HG02623 (cell line): ENCODE measurements around the gene FBXO47.
"Not testable (repeated sequence)": the region's sequence is repeated elsewhere in the genome, so short reads cannot be mapped to it uniquely, and the experiment has no call there.

ENCODE experiments used
- ATAC-seq: cut with Tn5 transposase; IDR thresholded peaks from one replicate; pipeline ENCODE4 v1.9.1; 2021; ENCODE audit warnings: moderate library complexity; ENCODE audit not compliant: unreplicated experiment

The FBXO47 gene

GRCh38 chr17:38922538-38923297 is 44.5 kb downstream of the FBXO47 start:
- no peak for ATAC-seq

DNA sequence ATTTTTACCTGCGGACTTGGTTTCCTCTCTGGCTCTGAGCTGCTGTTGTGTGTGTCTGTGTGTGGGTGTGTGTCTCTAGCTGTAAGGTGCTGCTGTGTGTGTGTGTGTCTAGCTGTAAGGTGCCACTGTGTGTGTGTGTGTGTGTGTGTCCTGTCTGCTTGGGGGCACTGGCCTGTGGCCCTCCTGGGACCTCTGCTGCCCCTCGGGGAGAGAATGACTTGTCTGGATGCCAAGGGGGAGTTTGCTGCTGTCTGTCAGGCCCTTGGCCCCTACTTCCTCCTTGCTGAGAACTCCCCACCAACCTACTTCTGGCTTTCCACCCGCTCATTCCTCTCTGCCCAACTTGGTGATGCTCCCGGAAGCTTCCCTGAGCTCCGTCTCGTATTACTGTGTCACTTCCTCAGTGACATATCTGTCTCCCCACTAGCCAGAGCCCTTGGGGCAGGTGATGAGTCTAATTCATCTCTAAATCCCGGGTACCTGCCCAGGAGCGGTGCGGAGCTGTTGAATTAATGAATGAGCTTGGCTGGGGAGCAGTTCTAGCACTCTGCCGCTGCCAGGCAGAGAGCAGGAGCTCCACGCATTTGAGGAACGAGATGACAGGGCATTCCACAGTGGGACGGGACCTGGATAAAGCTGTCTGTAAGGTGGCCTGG is 45.3 kb downstream of the FBXO47 start:
- ATAC-seq: no peak

GRCh38 chr17:38920374-38921291 is 46.6 kb downstream of the FBXO47 start:
- ATAC-seq: no peak

DNA sequence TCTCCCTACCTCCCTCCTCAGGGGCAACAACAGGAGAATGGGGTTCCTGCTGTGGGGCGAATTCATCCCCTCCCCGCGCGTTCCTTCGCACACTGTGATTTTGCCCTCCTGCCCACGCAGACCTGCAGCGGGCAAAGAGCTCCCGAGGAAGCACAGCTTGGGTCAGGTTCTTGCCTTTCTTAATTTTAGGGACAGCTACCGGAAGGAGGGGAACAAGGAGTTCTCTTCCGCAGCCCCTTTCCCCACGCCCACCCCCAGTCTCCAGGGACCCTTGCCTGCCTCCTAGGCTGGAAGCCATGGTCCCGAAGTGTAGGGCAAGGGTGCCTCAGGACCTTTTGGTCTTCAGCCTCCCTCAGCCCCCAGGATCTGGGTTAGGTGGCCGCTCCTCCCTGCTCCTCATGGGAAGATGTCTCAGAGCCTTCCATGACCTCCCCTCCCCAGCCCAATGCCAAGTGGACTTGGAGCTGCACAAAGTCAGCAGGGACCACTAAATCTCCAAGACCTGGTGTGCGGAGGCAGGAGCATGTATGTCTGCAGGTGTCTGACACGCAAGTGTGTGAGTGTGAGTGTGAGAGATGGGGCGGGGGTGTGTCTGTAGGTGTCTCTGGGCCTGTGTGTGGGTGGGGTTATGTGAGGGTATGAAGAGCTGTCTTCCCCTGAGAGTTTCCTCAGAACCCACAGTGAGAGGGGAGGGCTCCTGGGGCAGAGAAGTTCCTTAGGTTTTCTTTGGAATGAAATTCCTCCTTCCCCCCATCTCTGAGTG is 47.7 kb downstream of the FBXO47 start:
- ATAC-seq: no peak

DNA sequence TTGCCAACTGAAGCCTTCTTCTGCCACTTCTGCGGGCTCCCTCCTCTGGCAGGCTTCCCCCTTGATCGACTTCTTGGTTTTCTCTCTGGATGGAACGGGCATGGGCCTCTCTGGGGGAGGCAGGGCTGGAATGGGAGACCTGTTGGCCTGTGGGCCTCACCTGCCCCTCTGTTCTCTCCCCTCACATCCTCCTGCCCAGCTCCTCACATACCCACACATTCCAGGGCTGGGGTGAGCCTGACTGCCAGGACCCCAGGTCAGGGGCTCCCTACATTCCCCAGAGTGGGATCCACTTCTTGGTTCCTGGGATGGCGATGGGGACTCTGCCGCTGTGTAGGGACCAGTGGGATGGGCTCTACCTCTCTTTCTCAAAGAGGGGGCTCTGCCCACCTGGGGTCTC is 48.3 kb downstream of the FBXO47 start:
- no peak for ATAC-seq

- no peak for ATAC-seq
These were observed 48.9 kb downstream of the FBXO47 start for GRCh38 chr17:38918129-38918913.

- no peak for ATAC-seq
These were observed 49.9 kb downstream of the FBXO47 start for GRCh38 chr17:38917259-38917658.

GRCh38 chr17:38916771-38917170 is 50.4 kb downstream of the FBXO47 start:
- ATAC-seq: no peak

- no peak for ATAC-seq
These were observed 51.6 kb downstream of the FBXO47 start for GRCh38 chr17:38915639-38915995.

GRCh38 chr17:38914741-38915638 is 52.2 kb downstream of the FBXO47 start:
- no peak for ATAC-seq

- ATAC-seq: no peak
These were observed 54.9 kb downstream of the FBXO47 start for GRCh38 chr17:38912221-38912813.

DNA sequence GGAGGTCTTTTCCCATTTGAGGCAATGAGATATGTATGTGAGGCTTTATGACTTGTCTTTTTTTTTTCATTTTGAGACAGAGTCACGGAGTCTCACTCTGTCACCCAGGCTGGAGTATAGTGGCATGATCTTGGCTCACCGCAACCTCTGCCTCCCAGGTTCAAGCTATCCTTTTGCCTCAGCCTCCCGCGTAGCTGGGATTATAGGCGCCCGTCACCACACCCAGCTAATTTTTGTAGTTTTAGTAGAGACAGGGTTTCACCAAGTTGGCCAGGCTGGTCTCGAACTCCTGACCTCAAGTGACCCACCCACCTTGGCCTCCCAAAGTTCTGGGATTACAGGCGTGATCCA is 55.5 kb downstream of the FBXO47 start:
- not testable (repeated sequence) for ATAC-seq

GRCh38 chr17:38911081-38911730 is 56.0 kb downstream of the FBXO47 start:
- ATAC-seq: no peak

GRCh38 chr17:38910325-38910724 is 56.9 kb downstream of the FBXO47 start:
- ATAC-seq: no peak

- ATAC-seq: no peak
These were observed 58.5 kb downstream of the FBXO47 start for GRCh38 chr17:38908676-38909181.

- ATAC-seq: no peak
These were observed 59.1 kb downstream of the FBXO47 start for GRCh38 chr17:38907930-38908675.

DNA sequence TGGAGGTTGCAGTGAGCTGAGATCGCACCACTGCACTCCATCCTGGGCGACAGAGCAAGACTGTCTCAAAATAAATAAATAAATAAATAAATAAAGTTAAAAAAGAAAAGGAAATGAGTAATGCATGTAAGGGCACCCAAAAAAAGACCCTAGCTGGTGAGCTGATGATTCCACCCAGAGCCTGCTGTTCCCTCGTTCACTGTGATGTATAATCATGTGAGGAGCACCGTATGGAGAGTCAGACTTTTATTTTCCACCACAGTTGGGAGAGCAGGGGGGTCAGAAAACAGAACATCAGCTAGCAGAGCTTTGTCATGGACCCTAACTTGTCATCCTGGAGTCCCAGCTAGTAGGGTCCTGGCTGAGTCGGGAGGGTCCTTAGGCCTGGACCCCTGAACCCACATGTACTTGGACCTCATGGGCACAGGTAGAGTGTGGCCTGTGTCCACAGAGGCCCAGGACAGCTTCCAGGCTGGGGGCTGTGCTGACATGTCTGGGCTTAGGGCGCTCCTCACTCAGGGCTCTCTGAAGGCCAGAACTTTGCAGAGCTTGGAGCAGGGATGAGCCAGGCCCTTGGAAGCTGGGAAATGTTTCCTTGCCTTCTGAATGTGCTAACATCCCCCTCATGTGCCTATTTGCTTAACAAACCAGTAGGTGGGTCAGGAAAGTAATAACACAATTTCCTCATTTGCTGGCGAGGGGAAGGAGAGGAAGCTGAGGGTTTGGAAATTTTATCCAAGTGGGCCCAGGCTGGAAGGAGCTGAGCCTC is 60.6 kb downstream of the FBXO47 start:
- ATAC-seq: no peak
